ENCODE measurements around the gene SLC41A3. TPM values are rescaled to one million over a fixed set of nuclear protein-coding genes. Genes with fewer than 3 reads are reported as not detected.

The SLC41A3 gene
- total and polyA plus RNA-seq, 10 of the 15 experiments (the other 5 are each of a cell fraction or from before 2014, with no cell fraction given) = 8.3 to 29.5 (median 16.7) TPM

- ChIA-PET RAD21 (ENCODE audit: unreplicated experiment) (no interaction called here), CTCF (no interaction called here), POLR2A (no interaction called here), SMC1A (ENCODE audit: uncharacterized antibody, unreplicated experiment) (interaction anchor here (1.2 kb wide), 1 partner anchor 13 kb away, joined by 7 read pairs; no protein-coding TSS in a partner anchor)
- TF ChIP-seq SPI1 (IDR thresholded peaks at IDR 0.05; ENCODE audit: borderline replicate concordance, insufficient read depth, low read depth, low read length) = no peak
- TF ChIP-seq FOXM1 (IDR thresholded peaks at IDR 0.05; ENCODE audit: low read depth, low read length) = 0 out of 2 replicates have a peak, but pooled peaks have one; percentile 6
- DNase-seq (ENCODE audit: low read depth, low spot score) (no peak), ATAC-seq (peak; percentile 35), FAIRE-seq (no peak)
- in situ Hi-C loops (cut with MboI) (no loop called here), intact Hi-C loops (cut with micrococcal nuclease; ENCODE audit: unreplicated experiment) (no loop called here)
- no peak overlapping the region for H3K4me3 ChIP-seq
- BruUV-seq (replicated peaks) = no TSS peak
- peaks cover 0 to 2% of the 10 kb centered on the region in 2 experiments; a peak in 1 of 4 replicates for H3K27me3 ChIP-seq (replicated peaks in 1 of 2; ENCODE audit: control insufficient read depth in 2 of 2, insufficient read depth in 2 of 2, low read length in 1 of 2)
- H3K4me2 ChIP-seq (ENCODE audit: control insufficient read depth, insufficient read depth) = no peak overlapping the region
- WGBS (ENCODE audit: insufficient coverage, insufficient replicate concordance, low lambda C conversion rate, missing lambda C conversion rate) = 11% methylated on average over 4 of the region's 4 CpGs
- peaks cover 10% of the 10 kb centered on the region; the same call in 1 of the 2 replicates for H3K4me1 ChIP-seq (ENCODE audit: control insufficient read depth, insufficient read depth, low read length)
- H3K36me3 ChIP-seq (ENCODE audit: control insufficient read depth in 2 of 2, insufficient read depth in 2 of 2, low read length in 1 of 2) = no peaks in the 10 kb centered on the region
- H2AFZ ChIP-seq (ENCODE audit: control insufficient read depth, low read depth, low read length) = no peak overlapping the region
- H3K9ac ChIP-seq (ENCODE audit: control insufficient read depth, insufficient read depth, low read length) = no peak overlapping the region
- no peak overlapping the region for H3K27ac ChIP-seq (ENCODE audit: control insufficient read depth, insufficient read depth)
- no peaks in the 10 kb centered on the region; the same call in 1 of the 2 replicates for H4K20me1 ChIP-seq (ENCODE audit: control insufficient read depth, insufficient read depth)
- H3K79me2 ChIP-seq (ENCODE audit: control insufficient read depth, insufficient read depth, low read length) = no peaks in the 10 kb centered on the region
- peaks cover 7% of the 10 kb centered on the region; the same call in 2 of the 3 replicates for H3K9me3 ChIP-seq (replicated peaks; ENCODE audit: control insufficient read depth, insufficient read depth, low read length)
These were observed 16.3 kb upstream of the SLC41A3 start for GRCh38 chr3:126100269-126100633.

- WGBS (ENCODE audit: insufficient coverage, insufficient replicate concordance, low lambda C conversion rate, missing lambda C conversion rate) = 29% methylated on average over 2 of the region's 2 CpGs
- H3K27me3 ChIP-seq (replicated peaks in 1 of 2; ENCODE audit: control insufficient read depth in 2 of 2, insufficient read depth in 2 of 2, low read length in 1 of 2) = peaks cover 0 to 2% of the 10 kb centered on the region in 2 experiments; a peak in 1 of 4 replicates
- H4K20me1 ChIP-seq (ENCODE audit: control insufficient read depth, insufficient read depth) = no peaks in the 10 kb centered on the region; the same call in 1 of the 2 replicates
- TF ChIP-seq SKIL (IDR thresholded peaks at IDR 0.05; ENCODE audit: low read depth, poor library complexity, severe bottlenecking) (no peak), BMI1 (IDR thresholded peaks at IDR 0.05; ENCODE audit: borderline replicate concordance) (no peak), ZNF687 (IDR thresholded peaks at IDR 0.05) (no peak), LARP7 (IDR thresholded peaks at IDR 0.05) (no peak)
These were observed 14.5 kb upstream of the SLC41A3 start for GRCh38 chr3:126098391-126098858.

More at GRCh38 chr3:126098391-126098858, 14.5 kb upstream of the SLC41A3 start:
- peaks cover 7% of the 10 kb centered on the region; the same call in 2 of the 3 replicates for H3K9me3 ChIP-seq (replicated peaks; ENCODE audit: control insufficient read depth, insufficient read depth, low read length)
- peaks cover 10% of the 10 kb centered on the region; the same call in 1 of the 2 replicates for H3K4me1 ChIP-seq (ENCODE audit: control insufficient read depth, insufficient read depth, low read length)
- H2AFZ ChIP-seq (ENCODE audit: control insufficient read depth, low read depth, low read length) = no peak overlapping the region
- no peak overlapping the region for H3K4me2 ChIP-seq (ENCODE audit: control insufficient read depth, insufficient read depth)
- no peak overlapping the region for H3K4me3 ChIP-seq
- H3K9ac ChIP-seq (ENCODE audit: control insufficient read depth, insufficient read depth, low read length) = no peak overlapping the region
- ATAC-seq (no peak), FAIRE-seq (no peak), DNase-seq (ENCODE audit: low read depth, low spot score) (no peak)
- no TSS peak for BruUV-seq (replicated peaks)
- ChIA-PET SMC1A (ENCODE audit: uncharacterized antibody, unreplicated experiment) (no interaction called here), RAD21 (ENCODE audit: unreplicated experiment) (no interaction called here), CTCF (interaction anchor here (0.5 kb wide), 1 partner anchor 745 kb away, joined by 3 read pairs; no protein-coding TSS in a partner anchor), POLR2A (no interaction called here)
- no peaks in the 10 kb centered on the region for H3K36me3 ChIP-seq (ENCODE audit: control insufficient read depth in 2 of 2, insufficient read depth in 2 of 2, low read length in 1 of 2)
- intact Hi-C loops (cut with micrococcal nuclease; ENCODE audit: unreplicated experiment) = no loop called here
- no peak overlapping the region for H3K27ac ChIP-seq (ENCODE audit: control insufficient read depth, insufficient read depth)
- in situ Hi-C loops (cut with MboI) = no loop called here
- H3K79me2 ChIP-seq (ENCODE audit: control insufficient read depth, insufficient read depth, low read length) = no peaks in the 10 kb centered on the region
